ENCODE measurements around the gene LIMS2.

LIMS2 gene

GRCh38 chr2:127658146-127658545 lies 17.2 kb downstream of the LIMS2 start:
- DNase-seq = no peak

DNA sequence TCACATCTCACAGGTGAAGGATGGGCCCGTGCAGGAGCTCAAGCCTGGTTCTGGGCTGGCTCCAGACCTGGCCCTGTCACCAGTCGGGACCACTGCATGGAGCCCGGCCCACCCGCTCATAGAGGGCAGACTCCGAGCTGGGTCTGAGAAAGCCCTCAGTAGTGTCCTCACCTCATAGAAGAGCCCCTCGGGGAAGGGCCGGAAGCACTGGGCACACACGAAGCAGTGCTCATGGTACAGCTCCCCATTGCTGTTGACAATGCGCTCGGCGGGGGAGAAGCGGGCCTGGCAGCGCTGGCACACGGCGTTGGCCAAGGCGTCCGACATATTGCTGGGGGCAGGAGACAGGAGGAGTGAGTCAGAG lies 18.1 kb downstream of the LIMS2 start:
- DNase-seq = no peak

DNA sequence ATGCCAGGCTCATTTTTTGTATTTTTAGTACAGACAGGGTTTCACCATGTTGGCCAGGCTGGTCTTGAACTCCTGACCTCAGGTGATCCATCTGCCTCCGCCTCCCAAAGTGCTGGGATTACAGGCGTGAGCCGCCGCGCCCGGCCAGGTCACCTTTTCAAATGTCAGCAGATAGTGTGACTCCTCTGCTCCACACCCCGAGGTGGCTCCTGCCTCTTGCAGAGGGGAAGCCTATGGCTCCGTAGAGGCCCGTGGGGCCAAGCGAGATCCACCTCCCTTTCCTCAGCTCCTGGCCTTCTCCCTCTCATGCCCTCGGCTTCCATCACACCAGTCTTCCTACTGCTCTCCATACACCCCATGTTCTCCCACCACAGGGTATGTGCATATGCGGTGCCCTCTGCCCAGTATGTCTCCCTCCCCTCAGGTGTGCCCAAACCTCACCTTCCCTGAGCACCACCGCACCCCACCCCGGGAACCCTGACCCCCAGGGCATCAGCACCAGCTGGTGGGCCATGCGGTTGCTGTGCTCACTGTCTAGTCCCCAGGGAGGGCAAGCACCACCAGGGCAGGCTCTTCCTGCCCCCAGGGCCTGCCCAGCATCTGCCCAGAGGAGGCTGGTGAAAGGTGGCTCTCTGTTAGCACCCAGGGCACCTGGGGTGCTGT lies 18.6 kb downstream of the LIMS2 start:
- DNase-seq = no peak

DNA sequence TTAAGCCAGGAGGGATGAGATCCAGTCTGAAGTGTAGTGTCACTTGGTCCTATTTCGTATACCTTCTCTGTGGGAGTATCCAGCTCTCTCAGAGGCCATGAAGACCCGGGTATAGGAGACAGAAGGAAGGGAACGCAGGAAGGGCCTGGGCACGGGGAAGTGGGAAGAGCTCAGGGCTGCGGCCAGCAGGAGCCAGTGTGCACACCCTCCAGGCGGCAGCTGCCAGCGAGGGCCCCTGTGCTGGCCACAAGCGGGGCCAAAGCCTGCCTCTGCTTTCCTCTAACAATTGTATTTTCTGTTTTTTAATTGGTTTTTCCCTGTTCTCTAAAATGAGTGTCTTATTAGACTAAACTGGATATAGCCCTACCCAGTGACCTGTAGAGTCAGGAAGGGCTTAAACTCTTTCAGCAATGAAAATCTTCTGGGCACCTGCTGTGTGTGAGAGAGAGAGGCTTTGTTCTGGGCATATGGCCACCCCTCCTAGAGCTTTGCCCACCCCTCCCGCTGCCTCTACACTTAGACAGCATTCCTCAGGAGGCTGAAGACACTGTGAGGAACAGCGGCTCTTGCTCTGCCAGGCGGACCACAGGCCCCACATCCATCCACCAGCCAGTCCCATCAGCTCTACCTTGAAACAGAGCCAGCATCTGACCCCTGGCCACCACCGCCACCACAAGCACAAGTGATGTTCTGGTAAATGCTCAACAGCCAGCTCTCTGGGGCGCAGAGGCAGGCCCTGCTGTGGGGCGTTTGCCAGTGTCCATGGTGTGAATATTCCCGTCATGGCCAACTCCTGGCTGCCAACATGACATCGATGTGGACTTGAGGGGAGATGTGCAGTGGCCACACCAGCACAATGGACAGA lies 19.9 kb downstream of the LIMS2 start:
- DNase-seq = no peak

DNA sequence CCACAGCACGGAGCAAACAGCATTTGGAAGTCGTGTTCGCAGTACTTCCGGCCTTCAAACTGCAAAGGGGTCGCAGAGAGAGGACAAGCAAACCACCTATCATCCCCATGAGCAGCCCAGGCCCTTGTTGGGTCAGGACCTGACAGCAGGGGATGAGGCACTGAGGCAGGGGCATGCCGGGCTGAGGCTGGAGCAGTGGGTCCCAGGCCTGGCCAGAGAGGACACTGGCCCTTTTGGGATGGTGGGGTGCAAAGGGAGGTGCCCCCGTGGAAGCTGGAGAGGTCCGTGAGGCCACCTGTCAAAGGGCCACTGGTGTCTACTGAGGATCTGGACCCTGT lies 20.5 kb downstream of the LIMS2 start:
- DNase-seq = no peak

GRCh38 chr2:127654084-127654837 lies 21.1 kb downstream of the LIMS2 start:
- DNase-seq = no peak

DNA sequence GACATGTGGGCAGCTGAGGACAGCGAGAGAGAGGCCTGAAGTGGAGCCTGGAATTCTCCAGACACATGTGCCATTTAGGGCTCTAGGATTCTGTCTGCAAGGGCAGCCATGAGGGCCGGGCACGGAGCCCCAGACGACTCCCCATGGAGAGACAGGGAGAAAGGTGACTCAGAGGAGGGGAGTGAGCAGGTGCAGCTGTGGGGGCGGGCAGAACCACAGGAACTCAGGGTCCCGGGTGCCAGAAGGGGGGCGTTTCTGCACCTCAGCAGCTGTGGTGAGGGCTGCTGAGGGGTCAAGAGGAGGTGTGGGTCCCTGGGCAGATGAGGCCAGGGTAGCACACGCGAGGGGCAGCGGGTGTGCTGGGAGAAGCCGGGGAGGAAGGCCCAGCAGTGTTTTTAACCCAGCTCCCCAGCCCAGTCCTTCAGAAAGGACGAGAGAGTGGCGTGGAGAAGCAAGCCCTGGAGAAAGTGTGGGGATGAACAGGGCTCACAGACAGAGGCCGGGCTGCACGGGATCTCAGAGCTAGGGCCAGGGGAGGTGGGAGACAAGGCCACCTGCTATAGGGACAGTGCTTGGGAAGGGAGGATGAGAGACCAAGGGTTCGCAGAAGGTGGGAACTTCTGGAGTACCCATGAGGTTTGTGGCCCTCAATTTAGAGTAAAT lies 21.8 kb downstream of the LIMS2 start:
- no peak for DNase-seq

- DNase-seq = no peak
Measured at GRCh38 chr2:127652786-127653357, 22.5 kb downstream of the LIMS2 start.

DNA sequence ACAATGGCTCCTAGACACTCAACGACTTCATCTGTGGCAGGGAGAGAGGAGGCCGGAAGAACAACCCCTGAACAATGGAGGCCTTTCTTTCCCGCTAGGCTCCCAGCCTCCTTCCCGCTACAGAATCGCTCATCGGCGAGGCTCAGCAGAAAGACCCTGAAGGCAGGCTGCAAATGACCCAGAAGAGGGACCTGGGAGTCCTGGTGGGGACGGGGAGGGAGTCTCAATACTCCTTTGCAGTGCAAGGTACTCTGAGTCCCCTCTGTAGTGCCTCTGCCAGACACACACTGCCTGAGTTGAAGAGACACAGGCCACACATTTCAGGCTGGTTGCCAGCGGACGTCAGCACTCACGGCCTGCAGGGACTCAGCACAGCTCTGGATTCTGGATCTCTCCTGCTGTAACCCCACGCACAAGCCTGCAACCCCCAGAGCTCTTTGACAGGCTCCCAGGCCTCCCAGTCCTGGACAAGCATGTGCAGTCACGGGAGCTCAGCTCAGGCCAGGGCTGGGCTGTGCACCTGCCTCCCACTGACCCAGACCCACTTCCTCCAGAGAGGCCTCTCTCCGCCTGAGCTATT lies 23.3 kb downstream of the LIMS2 start:
- DNase-seq = peak; percentile 30

- no peak for DNase-seq
Measured at GRCh38 chr2:127651381-127651809, 23.9 kb downstream of the LIMS2 start.

- DNase-seq = no peak
Measured at GRCh38 chr2:127650785-127651380, 24.4 kb downstream of the LIMS2 start.

DNA sequence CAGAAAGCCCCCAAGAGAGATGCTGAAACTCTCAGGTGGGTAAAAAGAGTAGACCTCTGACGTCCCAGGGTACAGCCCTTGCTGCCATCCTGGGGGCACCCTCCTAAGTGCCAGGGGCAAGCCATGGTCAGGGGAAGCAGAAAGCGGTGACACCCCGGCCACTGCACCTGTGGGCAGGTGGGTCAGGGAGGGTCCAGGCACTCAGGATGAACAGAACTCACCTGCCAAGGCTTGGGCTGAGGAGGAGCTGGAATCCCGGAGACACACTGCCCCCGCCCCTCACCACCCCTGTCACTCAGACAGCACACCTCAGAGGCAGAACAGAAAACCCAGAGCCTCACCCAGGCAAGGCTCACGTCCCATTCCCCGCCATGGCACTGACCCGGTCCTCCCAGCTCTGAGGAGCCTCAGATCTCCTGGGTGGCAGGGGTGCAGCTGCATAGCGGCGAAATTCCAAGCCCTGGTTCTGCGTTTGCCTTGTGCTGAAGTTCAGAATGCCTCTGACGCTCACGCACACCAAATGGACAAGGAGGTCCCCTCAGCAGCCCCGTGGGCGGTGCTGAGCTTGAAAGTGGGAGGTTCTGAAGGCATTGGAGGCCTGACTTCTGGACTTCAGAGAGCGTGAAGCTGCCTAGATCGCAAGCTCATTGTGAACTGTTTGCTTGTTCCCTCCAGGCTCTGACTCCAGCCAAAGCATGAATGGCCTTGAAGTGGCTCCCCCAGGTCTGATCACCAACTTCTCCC lies 25.1 kb downstream of the LIMS2 start:
- no peak for DNase-seq

- DNase-seq = peak; percentile 93
Measured at GRCh38 chr2:127649684-127650040, 25.7 kb downstream of the LIMS2 start.

GRCh38 chr2:127649100-127649611 lies 26.2 kb downstream of the LIMS2 start:
- DNase-seq = peak; percentile 27

DNA sequence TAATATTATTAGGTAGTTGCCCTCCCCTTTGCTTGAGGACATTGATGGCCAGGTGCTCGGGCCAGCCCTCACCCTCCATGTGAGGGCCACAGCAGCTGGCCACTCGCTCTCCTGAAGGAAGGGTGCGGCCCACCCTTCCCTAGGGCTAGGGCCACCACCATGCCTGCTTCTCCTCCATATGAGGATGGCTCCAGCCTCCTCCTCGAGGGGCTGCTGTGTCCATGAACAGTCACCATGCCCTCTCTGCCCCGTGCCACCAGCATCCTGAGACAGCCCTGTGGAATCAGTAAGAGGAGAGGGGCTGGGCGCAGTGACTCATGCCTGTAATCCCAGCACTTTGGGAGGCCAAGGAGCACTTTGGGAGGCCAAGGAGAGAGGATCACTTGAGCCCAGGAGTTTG lies 27.0 kb downstream of the LIMS2 start:
- DNase-seq = no peak

DNA sequence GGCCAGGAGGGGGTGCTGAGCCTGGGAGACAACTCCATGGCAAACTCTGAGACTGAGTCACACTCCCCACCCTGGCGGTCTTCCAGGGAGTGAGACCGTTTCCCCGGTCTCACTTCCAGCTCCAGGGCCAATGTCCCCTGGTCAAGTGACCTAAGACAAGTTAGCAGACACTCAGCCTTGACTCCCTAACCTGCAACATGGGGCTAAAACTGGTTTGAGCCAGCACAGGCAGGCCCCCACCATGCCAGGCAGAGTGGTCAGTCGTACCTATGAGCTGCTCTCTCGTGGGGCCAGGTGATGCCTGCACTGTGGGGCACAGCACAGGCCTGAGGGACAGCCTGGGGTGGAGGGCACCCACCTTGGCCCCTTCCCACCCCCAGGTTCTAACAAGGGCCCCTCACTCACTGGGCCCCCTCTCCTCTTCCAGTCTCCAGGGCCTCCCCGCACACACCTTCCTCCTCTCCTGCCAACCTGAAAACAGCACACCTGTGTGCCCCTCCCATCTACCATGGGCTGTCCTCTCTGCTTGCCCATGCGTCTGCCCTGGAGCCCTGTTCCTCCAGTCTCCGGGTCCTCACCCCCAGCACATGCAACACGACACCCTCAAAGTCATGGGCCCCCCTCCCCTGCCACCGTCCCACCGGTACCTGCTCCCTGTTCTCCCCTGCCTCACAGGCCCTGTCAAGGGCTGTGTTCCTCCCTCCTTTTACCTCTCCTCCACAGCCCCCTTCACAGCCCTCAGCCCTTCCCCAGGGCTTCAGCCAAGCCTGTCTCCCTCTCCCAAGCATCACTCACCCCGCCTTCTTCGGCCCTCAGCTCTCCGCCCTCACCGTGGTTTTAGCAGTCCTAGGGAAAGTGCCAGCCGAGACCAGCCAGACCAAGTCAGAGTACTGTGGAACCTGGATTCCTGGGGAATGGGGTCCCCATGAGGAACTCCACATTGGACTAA lies 27.8 kb downstream of the LIMS2 start:
- DNase-seq = no peak

DNA sequence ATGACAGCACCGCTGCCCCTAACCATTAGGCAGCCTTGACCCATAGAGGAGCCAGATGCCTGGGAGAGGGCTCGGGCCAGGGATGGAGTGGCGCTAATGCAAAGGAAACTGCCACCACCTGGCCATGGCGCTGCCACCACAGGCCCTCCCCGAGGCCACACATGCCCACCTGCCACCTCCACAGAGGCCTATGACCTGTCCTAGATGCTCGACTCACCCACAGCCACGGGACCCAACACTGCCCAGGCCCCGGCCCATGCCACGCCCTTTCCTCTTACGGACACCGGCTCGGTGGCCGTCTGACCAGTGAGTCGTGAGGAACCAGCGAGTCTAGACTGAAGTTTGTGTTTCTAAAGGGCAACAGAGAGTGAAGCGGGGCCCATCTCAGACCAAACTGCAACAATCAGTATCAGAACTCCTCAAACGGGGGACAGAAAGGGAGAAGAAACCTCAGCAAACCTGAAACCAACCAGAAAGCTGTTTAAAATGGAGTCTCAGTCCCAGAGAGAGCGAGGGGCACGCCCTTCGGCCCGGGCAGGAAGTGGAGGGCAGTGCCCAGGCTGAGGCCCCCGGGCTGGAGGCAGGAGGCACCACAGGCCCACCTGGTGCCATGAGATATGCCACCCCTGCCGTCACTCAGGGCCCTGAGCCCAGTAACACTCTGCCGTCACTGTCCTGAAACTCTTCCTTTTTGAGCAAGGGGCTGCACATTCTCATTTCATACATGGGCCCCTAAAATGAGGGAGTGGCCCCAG lies 28.7 kb downstream of the LIMS2 start:
- DNase-seq = peak; percentile 62

DNA sequence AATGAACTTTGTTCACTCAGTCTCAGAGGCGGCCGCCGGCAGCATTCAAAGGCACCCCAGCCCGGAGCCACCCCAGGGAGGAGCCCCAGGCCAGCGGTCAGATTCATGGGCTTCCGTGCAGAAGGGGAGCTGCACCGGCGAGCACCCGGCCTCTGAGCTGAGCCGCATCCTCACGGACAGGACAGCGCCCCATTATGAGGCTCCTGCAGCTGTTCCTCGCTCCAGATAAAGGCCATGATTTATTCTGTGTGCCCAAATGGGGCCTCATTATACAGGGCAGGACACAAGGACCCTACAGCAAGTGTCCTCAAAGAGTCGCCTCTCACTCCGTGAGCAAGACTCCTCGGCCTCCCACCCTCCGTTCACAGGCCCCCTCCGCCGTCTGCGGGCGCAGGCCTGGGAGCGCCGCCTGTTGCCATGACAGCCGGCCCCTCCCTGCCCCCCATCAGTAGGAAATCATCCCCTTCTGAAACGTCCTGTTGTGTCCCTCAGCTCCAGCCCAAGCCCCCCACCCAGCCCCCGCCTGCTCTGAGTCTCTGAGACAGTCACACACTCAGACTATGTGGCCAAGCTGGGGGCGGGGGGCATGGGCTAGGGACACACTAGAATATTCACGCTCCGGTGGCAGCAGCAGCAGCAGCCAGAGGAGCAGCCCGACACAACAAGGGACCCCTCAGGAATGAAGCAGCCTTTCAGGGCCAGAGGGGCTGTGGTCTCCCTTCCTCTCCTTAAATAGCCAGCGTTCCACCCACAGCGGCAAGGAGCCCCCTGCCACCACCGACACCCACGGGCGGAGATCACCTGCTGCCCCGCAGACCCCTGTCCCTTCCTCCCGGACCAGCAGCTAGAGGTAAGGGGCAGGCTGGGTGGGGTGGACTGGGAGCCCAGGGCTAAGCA lies 29.7 kb downstream of the LIMS2 start, which contains the start of gene GPR17:
Gene GPR17 (plus strand): TSS at position 759 of the 897 bp plus-strand sequence. CDS start 4,583 bp downstream, outside the sequence.
- DNase-seq = no peak
